ENCODE data around the gene PTGDR.

PTGDR gene

DNA sequence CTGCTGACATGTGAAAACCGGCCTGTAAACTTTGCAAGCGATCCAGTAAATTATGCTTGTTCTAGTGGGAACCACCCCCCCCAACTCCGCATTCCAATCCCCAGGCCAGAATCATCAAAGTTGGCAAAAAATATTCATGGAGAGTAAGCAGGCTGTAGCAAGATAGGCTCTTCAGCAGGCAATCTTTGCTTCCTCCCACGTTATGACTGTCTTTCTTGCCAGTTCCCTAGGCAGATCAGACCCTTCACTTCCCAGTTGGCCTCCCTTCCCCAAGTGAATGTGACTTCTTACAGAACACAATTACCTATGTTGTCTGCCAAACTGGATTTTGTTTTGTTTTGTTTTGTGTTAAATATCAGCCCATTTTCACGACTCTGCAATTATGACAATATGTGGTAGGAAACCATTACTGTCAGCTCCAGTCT lies 45.4 kb downstream of the PTGDR start:
- no peak for DNase-seq (ENCODE audit: low spot score)

DNA sequence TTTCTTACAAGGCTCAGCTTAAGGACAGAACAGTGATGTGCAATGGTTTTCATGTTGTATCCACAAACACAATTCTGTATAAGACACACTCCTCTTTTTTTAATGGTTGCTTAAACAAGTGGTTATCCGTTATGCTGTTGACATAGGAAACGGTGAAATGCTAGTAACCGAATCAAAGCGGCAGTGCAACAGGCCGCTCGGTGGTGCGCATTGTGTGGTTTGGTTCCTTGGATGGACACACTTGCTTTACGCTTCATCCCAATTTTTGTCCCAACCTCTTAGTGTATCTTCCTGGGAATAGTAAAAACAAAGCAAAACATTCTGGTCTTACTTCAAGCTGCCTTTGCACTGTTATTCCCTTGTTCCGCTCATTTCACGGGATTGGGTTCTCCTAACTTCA lies 46.0 kb downstream of the PTGDR start:
- no peak for DNase-seq (ENCODE audit: low spot score)

DNA sequence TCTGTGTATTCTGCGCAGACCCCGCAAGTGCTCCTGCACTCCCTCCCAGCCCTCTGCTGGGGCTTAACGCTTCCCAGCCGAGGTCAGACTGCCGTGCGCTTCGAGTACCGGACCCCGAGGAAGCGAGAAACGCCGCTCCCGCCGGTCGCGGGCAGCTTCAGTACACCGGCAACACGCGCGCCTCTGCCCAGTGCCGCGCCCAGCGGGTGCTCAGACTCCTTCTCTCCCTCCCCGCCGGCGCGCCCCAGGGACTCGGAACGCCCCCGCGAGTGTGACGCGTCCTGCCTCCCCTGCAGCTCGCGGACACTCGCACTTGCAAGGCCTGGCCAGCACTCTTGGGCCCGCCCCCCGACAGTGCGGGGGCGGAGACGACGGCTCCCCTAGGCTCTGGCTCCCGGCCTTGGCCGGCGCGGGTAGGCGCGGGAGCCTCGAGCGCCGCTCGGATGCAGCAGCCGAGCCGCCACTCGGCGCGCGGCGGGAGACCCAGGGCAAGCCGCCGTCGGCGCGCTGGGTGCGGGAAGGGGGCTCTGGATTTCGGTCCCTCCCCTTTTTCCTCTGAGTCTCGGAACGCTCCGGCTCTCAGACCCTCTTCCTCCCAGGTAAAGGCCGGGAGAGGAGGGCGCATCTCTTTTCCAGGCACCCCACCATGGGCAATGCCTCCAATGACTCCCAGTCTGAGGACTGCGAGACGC lies 46.6 kb downstream of the PTGDR start, which contains the start of gene PTGER2:
Gene PTGER2 (plus strand): TSS at position 410 of the 692 bp plus-strand sequence. CDS start 237 bp downstream, at position 647.
- no peak for DNase-seq (ENCODE audit: low spot score)

GRCh38 chr14:52314595-52315354 lies 47.3 kb downstream of the PTGDR start:
- DNase-seq (ENCODE audit: low spot score): no peak

- no peak for DNase-seq (ENCODE audit: low spot score)
Observed at GRCh38 chr14:52315355-52315718, 47.8 kb downstream of the PTGDR start.

DNA sequence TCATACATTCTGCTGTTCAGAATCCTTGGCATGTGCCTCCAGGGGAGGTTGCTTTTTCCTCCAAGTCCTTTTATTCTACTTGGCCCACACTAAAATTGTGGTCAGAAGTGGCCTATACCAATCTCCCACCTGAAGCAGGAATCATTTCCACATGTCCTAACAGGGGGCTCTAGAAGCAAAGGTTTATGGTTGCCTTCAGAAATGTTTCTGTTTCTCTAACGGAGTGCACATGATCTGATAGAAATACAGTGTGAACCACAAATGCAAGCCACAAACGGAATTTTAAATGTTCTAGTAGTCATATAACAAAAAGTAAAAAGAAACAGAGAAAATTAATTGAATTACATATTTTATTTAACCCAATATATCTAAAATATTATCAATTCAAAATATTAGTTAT lies 50.6 kb downstream of the PTGDR start:
- no peak for DNase-seq (ENCODE audit: low spot score)

GRCh38 chr14:52318826-52319645 lies 51.5 kb downstream of the PTGDR start:
- no peak for DNase-seq (ENCODE audit: low spot score)

DNA sequence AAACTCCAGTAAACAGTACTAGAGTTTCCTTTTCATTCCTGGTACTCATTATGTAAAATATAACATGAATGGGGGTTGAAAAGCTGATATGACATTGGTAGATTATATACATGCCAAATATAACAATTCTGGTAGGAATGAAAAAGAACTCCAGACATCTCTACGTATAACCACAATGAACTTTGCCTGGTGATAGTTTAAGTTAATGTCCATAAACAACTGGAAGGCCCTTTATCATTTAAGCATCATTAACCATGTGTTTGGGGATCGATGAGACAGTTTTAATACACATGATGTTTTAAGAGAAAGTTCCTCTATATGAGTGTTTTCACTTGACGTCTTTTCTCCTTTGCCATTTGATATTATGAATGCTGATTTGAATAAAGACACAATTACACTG lies 52.4 kb downstream of the PTGDR start:
- no peak for DNase-seq (ENCODE audit: low spot score)

DNA sequence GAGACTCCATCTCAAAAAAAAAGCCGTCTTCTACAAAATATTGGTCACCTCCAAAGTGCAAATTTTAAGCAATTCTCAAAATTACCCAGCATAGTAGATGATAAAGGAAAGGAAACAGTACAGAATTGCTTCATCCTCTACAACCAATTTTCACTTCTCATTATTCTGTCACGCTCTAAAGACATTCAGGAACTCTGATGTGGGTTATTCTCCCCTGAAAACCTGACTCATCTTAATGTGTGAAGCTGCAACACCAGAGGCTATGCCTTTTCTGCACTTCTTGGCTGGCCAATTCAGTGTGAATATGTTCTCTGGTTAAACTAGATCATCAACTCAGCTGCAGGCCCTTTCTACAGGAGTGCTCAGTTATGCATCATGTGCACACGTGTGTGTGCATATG lies 57.6 kb downstream of the PTGDR start:
- DNase-seq (ENCODE audit: low spot score): no peak

GRCh38 chr14:52325630-52326029 lies 58.1 kb downstream of the PTGDR start:
- DNase-seq (ENCODE audit: low spot score): no peak

Data from hematopoietic multipotent progenitor cell treated with erythropoietin and hydrocortisone succinate and interleukin-3 and kit ligand, for 15 days (in vitro differentiated cells).